H1 (cell line): ENCODE data around the gene ADIPOR1. TPM values are rescaled to one million over a fixed set of nuclear protein-coding genes. Genes with fewer than 3 reads are reported as not detected.
A peak's percentile ranks its signal among the peaks of the same experiment; 100 is the strongest.

Experiments
- ASH2L ChIP-seq: fragments of 200-600, 300-600 bp; sonication (generic); IDR thresholded peaks from one replicate; pipeline ENCODE4 v1.7.1; 2017; ENCODE audit warnings: low read length
- BACH1 ChIP-seq: IDR thresholded peaks from 2 replicates; pipeline ENCODE4 v1.6.1; 2012; ENCODE audit warnings: low read length, improper control_type of control experiment
- CBX5 ChIP-seq: fragments of 300-800, 300-1000 bp; sonication (generic); IDR thresholded peaks from 2 replicates; pipeline ENCODE4 v1.7.1; 2016; ENCODE audit warnings: antibody characterized with exemption, low read length, low read depth
- CBX8 ChIP-seq: fragments of 300-800, 300-1000 bp; sonication (generic); IDR thresholded peaks from 2 replicates; pipeline ENCODE4 v1.7.1; 2016; ENCODE audit warnings: low read depth, low read length, borderline replicate concordance
- CHD2 ChIP-seq: IDR thresholded peaks from 2 replicates; pipeline ENCODE4 v1.6.1; 2012; ENCODE audit warnings: low read length, improper control_type of control experiment
- CREB1 ChIP-seq: IDR thresholded peaks from 2 replicates; pipeline ENCODE4 v1.6.1; 2012; ENCODE audit warnings: inconsistent platforms
- EZH2 ChIP-seq: fragments of 200-600 bp; sonication (generic); IDR thresholded peaks from 2 replicates; pipeline ENCODE4 v1.7.1; 2012; ENCODE audit warnings: low read depth, mild to moderate bottlenecking, moderate library complexity, low read length, inconsistent platforms; ENCODE audit not compliant: severe bottlenecking
- HDAC2 ChIP-seq, 2 experiments: fragments of 300-600 bp in 1 of 2; sonication (generic) in 1 of 2; IDR thresholded peaks; 2 replicates each; pipeline ENCODE4 v1.6.1; 2011 to 2012; ENCODE audit warnings: low read depth in 2 of 2, low read length in 2 of 2, mild to moderate bottlenecking in 2 of 2, moderate library complexity in 2 of 2, borderline replicate concordance in 1 of 2, inconsistent platforms in 1 of 2
- HDAC6 ChIP-seq: IDR thresholded peaks from one replicate; pipeline ENCODE4 v1.7.1; 2012; ENCODE audit warnings: low read depth, mild to moderate bottlenecking, inconsistent platforms, low read length, moderate library complexity
- JUND ChIP-seq: IDR thresholded peaks from 2 replicates; pipeline ENCODE4 v1.6.1; 2011; ENCODE audit warnings: mild to moderate bottlenecking, improper control_type of control experiment, low read length
- KDM1A ChIP-seq: fragments of 200-600, 300-600 bp; sonication (generic); IDR thresholded peaks from 2 replicates; pipeline ENCODE4 v1.7.1; 2016; ENCODE audit warnings: mild to moderate bottlenecking, low read length, borderline replicate concordance
- NANOG ChIP-seq: IDR thresholded peaks from 2 replicates; pipeline ENCODE4 v1.6.1; 2011; ENCODE audit warnings: low read length, low read depth, mild to moderate bottlenecking, inconsistent platforms; ENCODE audit not compliant: insufficient read depth, poor library complexity, severe bottlenecking
- PHF8 ChIP-seq: fragments of 200-600 bp; sonication (generic); conservative IDR thresholded peaks from 2 replicates; pipeline ENCODE4 v1.7.1; 2012; ENCODE audit warnings: low read depth, mild to moderate bottlenecking, inconsistent platforms, low read length, moderate library complexity
- POLR2AphosphoS5 ChIP-seq: IDR thresholded peaks from 2 replicates; pipeline ENCODE4 v1.6.1; 2011; ENCODE audit warnings: low read depth, low read length
- POU5F1 ChIP-seq: IDR thresholded peaks from 2 replicates; pipeline ENCODE4 v1.6.1; 2011; ENCODE audit warnings: low read depth, mild to moderate bottlenecking, low read length, moderate library complexity
- RFX5 ChIP-seq: IDR thresholded peaks from 2 replicates; pipeline ENCODE4 v1.6.1; 2011; ENCODE audit warnings: low read depth, low read length, improper control_type of control experiment, borderline replicate concordance
- RNF2 ChIP-seq: fragments of 200-900, 300-1000 bp; sonication (generic); IDR thresholded peaks from 2 replicates; pipeline ENCODE4 v1.7.1; 2016; ENCODE audit warnings: borderline replicate concordance, low read depth, mild to moderate bottlenecking, antibody characterized with exemption, low read length; ENCODE audit not compliant: poor library complexity, severe bottlenecking; ENCODE audit errors: missing control alignments
- RXRA ChIP-seq: IDR thresholded peaks from 2 replicates; pipeline ENCODE4 v1.6.1; 2011; ENCODE audit warnings: low read depth, mild to moderate bottlenecking, low read length, moderate library complexity; ENCODE audit not compliant: insufficient read depth
- SP1 ChIP-seq: IDR thresholded peaks from 2 replicates; pipeline ENCODE4 v1.6.1; 2011; ENCODE audit warnings: low read depth, low read length
- SP2 ChIP-seq: IDR thresholded peaks from 2 replicates; pipeline ENCODE4 v1.6.1; 2012; ENCODE audit warnings: mild to moderate bottlenecking, low read length, inconsistent platforms
- TAF1 ChIP-seq: IDR thresholded peaks from 2 replicates; pipeline ENCODE4 v1.6.1; 2011; ENCODE audit warnings: mild to moderate bottlenecking, low read depth, low read length
- TAF7 ChIP-seq: optimal IDR thresholded peaks from 2 replicates; pipeline ENCODE3; 2011; ENCODE audit warnings: low read depth, mild to moderate bottlenecking, inconsistent platforms, low read length, moderate library complexity, borderline replicate concordance
- TBP ChIP-seq: IDR thresholded peaks from 2 replicates; pipeline ENCODE4 v1.6.1; 2011; ENCODE audit warnings: low read depth, low read length, improper control_type of control experiment
- TEAD4 ChIP-seq: IDR thresholded peaks from 2 replicates; pipeline ENCODE4 v1.6.1; 2012; ENCODE audit warnings: low read depth, low read length, inconsistent platforms, mixed read lengths
- YY1 ChIP-seq: IDR thresholded peaks from 2 replicates; pipeline ENCODE4 v1.6.1; 2011; ENCODE audit warnings: low read depth, mild to moderate bottlenecking, low read length
- polyA plus RNA-seq, 7 experiments: library from polyadenylated mRNA; depleted of rRNA in 3 of 7; stranded (reverse) in 5 of 7; unstranded in 2 of 7; fragments of >200 nt in 5 of 7; fragments of 200-250 nt in 2 of 7; gene quantifications; 1 replicate in 5 of 7; 2 replicates in 1 of 7; 4 replicates in 1 of 7; pipeline versions ENCODE4 v1.2.1 to v1.2.3, GENCODE V29; 2011 to 2013; ENCODE audit warnings: missing spikeins in 2 of 7, mixed read lengths in 2 of 7
- total RNA-seq: library from RNA; stranded (reverse); fragmentation: NEBNext Ultra II Directional; extraction: Animal tissue kit (Norgen Biotek cat#: 25700); gene quantifications from 2 replicates; pipeline ENCODE4 v1.2.1, GENCODE V29; 2021

ADIPOR1 gene
- total and polyA plus RNA-seq, 2 of the 8 experiments (the other 6 are each of a cell fraction or from before 2014, with no cell fraction given): 69.8 to 118 TPM

GRCh38 chr1:202926581-202927491 lies 31.3 kb downstream of the ADIPOR1 start, which contains the start of gene KLHL12 (continued):
- TF ChIP-seq EZH2: no peak
- peak in 1 of 2 experiments; percentile 65; a peak in 1 of 4 replicates for TF ChIP-seq HDAC2 (IDR thresholded peaks at IDR 0.05; ENCODE audit: borderline replicate concordance in 1 of 2, low read depth in 2 of 2, low read length in 2 of 2)
- peak; percentile 89 for TF ChIP-seq JUND
- TF ChIP-seq KDM1A: peak; percentile 72; the same call in 1 of the 2 replicates
- TF ChIP-seq CHD2: peak; percentile 42; the same call in 1 of the 2 replicates
- no peak for TF ChIP-seq RNF2
- peak; percentile 48; the same call in 1 of the 2 replicates for TF ChIP-seq SP1
- TF ChIP-seq POLR2AphosphoS5: peak; percentile 83
- no peak for TF ChIP-seq RXRA
- peak; percentile 76 for TF ChIP-seq YY1
- TF ChIP-seq POU5F1: no peak
- TF ChIP-seq CBX5: no peak
- TF ChIP-seq PHF8: peak; percentile 100
- TF ChIP-seq NANOG: peak; percentile 21
- TF ChIP-seq TAF7: no peak
- TF ChIP-seq ASH2L: peak; percentile 98
- no peak for TF ChIP-seq CBX8
- no peak for TF ChIP-seq BACH1
- TF ChIP-seq TBP: peak; percentile 80
- TF ChIP-seq SP2: no peak
- TF ChIP-seq TEAD4: no peak
- peak; percentile 95 for TF ChIP-seq TAF1
- peak; percentile 98 for TF ChIP-seq CREB1
- TF ChIP-seq HDAC6: no peak
- TF ChIP-seq RFX5: no peak
